Mesendoderm (in vitro differentiated cells): ENCODE results near the gene SLC22A5.

Source experiments
- DNase-seq: peaks from one replicate; pipeline ENCODE4 v3.0.0; 2013
- H2AK5ac ChIP-seq: 2 replicates; pipeline ENCODE4 v1.6.1; 2013; ENCODE audit warnings: low read length, inconsistent platforms
- H2BK120ac ChIP-seq: 2 replicates; pipeline ENCODE4 v1.6.1; 2013; ENCODE audit warnings: low read depth, mild to moderate bottlenecking, low read length, moderate library complexity, mixed read lengths
- H2BK15ac ChIP-seq: replicated peaks from 2 replicates; pipeline ENCODE4 v1.6.1; 2013; ENCODE audit warnings: low read depth, mild to moderate bottlenecking, moderate library complexity
- H2BK5ac ChIP-seq: 2 replicates; pipeline ENCODE4 v1.6.1; 2013; ENCODE audit warnings: low read length, inconsistent platforms
- H3K18ac ChIP-seq: 2 replicates; pipeline ENCODE4 v1.6.1; 2013; ENCODE audit warnings: mild to moderate bottlenecking, low read length, mixed read lengths
- H3K23ac ChIP-seq: one replicate; pipeline ENCODE4 v1.6.1; 2013; ENCODE audit warnings: low read length
- H3K27ac ChIP-seq: 2 replicates; pipeline ENCODE4 v1.5.1; 2013; ENCODE audit warnings: low read depth, mild to moderate bottlenecking, inconsistent platforms, low read length, moderate library complexity
- H3K27me3 ChIP-seq: 2 replicates; pipeline ENCODE4 v1.6.1; 2013; ENCODE audit warnings: low read length, control low read depth, mild to moderate bottlenecking, inconsistent platforms; ENCODE audit not compliant: insufficient read depth, poor library complexity
- H3K36me3 ChIP-seq: 2 replicates; pipeline ENCODE4 v1.6.1; 2013; ENCODE audit warnings: low read length, inconsistent platforms; ENCODE audit not compliant: control insufficient read depth, insufficient read depth
- H3K4ac ChIP-seq: one replicate; pipeline ENCODE4 v1.6.1; 2013; ENCODE audit warnings: low read depth, mild to moderate bottlenecking, low read length, moderate library complexity
- H3K4me1 ChIP-seq: 2 replicates; pipeline ENCODE4 v1.6.1; 2013; ENCODE audit warnings: low read depth, low read length, inconsistent platforms; ENCODE audit not compliant: control insufficient read depth
- H3K4me2 ChIP-seq: 2 replicates; pipeline ENCODE4 v1.6.1; 2013; ENCODE audit warnings: low read length
- H3K4me3 ChIP-seq: 2 replicates; pipeline ENCODE4 v1.5.1; 2013; ENCODE audit warnings: mild to moderate bottlenecking, low read length
- H3K56ac ChIP-seq: one replicate; pipeline ENCODE4 v1.6.1; 2013; ENCODE audit warnings: low read length
- H3K79me1 ChIP-seq: 2 replicates; pipeline ENCODE4 v1.6.1; 2013; ENCODE audit warnings: low read length, inconsistent platforms
- H3K79me2 ChIP-seq: 2 replicates; pipeline ENCODE4 v1.6.1; 2013; ENCODE audit warnings: mild to moderate bottlenecking, low read length; ENCODE audit not compliant: control insufficient read depth, insufficient read depth
- H3K9ac ChIP-seq: 2 replicates; pipeline ENCODE4 v1.6.1; 2013; ENCODE audit warnings: low read length, inconsistent platforms
- H4K5ac ChIP-seq: one replicate; pipeline ENCODE4 v1.6.1; 2013; ENCODE audit warnings: low read length
- H4K8ac ChIP-seq: one replicate; pipeline ENCODE4 v1.6.1; 2013; ENCODE audit warnings: low read depth, mild to moderate bottlenecking, control low read depth, low read length, moderate library complexity
- WGBS: extraction: QIAGEN DNeasy Blood & Tissue Kit; methylation state at CpG from one replicate; pipeline ENCODE4 v1.1.7; 2013; ENCODE audit warnings: low lambda C conversion rate, missing lambda C conversion rate; ENCODE audit not compliant: insufficient coverage; ENCODE audit errors: extremely low coverage; 5-methylcytosine and 5-hydroxymethylcytosine counted together

The SLC22A5 gene

DNA sequence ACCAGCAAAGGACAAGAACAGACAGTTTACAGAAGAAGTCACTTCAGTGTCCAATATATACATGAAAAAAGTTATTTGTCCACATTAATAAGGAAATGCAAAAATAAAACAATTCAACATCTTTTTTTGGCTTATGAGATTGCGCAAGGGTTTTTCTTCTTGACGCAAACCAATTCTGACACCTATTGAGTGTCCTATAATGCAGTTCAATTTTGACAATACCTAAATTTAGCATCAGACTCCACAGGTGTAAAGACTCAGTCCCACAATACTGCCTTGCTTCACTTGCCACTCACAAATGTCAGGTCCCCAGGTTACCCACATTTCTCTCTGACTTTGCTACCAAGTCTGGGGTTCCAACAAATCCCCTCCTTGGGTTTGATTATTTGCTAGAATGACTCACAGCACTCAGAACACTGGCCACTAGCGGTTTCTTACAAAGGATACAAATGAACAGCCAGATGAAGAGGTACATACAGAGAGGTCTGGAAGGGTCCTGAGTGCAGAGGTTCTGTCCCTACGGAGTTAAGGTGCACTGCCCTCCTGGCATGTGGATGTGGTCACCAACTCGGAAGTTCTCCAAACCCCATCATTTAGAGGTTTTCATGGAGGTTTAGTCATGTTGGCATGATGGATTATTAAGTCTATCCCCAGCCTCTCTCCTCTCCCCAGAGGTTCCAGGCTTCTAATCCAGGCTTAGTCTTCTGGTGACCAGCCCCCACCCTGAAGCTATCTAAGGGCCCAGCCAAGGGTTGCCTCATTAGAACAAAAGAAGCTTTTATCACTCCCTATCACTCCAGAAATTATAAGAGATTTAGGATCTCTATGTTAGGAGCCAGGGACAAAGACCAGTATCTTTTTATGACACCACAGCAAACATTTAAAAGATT is 27.0 kb upstream of the SLC22A5 start:
- H3K27ac ChIP-seq = no peak overlapping the region
- H3K9ac ChIP-seq = no peak overlapping the region
- no peak overlapping the region for H3K23ac ChIP-seq
- no peak overlapping the region for H3K18ac ChIP-seq
- no peak overlapping the region for H4K8ac ChIP-seq
- no peak for DNase-seq
- H3K56ac ChIP-seq = no peak overlapping the region
- H3K4me3 ChIP-seq = no peak overlapping the region
- H3K27me3 ChIP-seq = no peaks in the 10 kb centered on the region
- no peaks in the 10 kb centered on the region for H3K79me2 ChIP-seq
- no peaks in the 10 kb centered on the region for H3K79me1 ChIP-seq
- H2BK5ac ChIP-seq = no peak overlapping the region
- WGBS = no CpG with 5 or more reads among the region's 5 CpGs
- no peak overlapping the region for H2AK5ac ChIP-seq
- no peaks in the 10 kb centered on the region for H3K36me3 ChIP-seq
- no peak overlapping the region for H3K4me2 ChIP-seq
- no peak overlapping the region for H2BK120ac ChIP-seq
- H4K5ac ChIP-seq = no peak overlapping the region
- no peak overlapping the region for H2BK15ac ChIP-seq
- H3K4me1 ChIP-seq = no peaks in the 10 kb centered on the region
- H3K4ac ChIP-seq = no peak overlapping the region

DNA sequence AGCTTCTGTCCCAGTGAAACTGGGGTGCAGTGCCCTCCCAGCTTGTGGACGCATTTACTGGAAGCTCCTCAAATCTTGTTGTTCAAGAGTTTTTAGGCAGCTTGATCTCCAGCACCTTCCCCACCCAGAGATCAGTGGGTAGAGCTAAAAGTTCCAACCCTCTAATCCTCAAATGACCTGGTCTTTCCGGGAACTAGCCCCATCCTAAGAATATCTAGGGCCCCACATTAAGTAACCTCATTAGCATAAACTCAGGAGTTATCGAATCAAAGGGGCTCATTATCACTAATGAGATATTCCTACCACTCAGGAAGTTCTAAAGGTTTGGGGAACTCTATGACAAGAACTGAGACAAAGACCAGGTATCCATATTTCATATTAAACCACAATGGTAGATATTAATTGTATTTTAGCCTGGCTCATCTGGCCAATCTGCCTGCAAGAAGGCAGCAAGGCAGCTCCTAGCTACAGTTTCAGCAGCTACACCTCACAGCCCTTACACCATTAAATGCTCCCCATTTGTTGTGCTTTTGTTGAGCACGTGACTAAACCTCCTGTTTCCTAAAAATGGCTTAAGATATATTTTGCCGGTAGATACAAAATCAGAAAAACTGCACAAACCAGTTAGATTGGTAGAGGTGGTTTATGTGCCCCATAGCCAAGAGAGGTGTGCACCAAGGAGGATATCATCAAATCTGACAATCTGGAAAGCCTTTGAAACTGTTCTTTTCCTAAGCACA is 24.6 kb upstream of the SLC22A5 start:
- no CpG with 5 or more reads among the region's 5 CpGs for WGBS
- H4K8ac ChIP-seq = no peak overlapping the region
- no peaks in the 10 kb centered on the region for H3K79me1 ChIP-seq

DNA sequence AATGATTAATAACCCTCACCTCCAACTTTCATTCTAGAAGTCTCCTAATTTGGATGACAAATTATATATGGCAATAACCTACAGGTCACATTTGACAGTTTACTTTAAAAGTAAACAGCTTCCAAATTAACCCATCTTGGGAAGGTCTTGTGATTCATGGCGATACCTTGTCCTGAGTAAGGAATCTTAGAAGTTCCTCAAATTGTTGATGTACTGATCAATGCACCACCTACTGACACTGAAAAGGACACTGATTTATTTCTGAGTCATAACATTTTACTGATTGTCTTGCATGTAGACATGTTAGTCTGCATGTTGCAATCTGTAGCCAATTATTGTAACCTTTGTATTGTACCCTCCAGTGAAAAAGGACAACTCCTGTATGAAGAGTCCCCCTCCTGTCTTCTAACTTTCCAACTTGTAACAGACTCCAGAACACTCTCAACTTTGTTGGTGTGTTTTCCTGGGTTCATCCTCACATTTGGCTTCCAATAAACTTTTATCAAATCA is 16.0 kb upstream of the SLC22A5 start:
- Histone ChIP-seq H2BK5ac (no peak overlapping the region), H3K27me3 (no peaks in the 10 kb centered on the region), H3K4ac (no peak overlapping the region), H3K4me2 (no peak overlapping the region), H3K79me1 (no peaks in the 10 kb centered on the region), H2AK5ac (no peak overlapping the region), H3K36me3 (no peaks in the 10 kb centered on the region), H3K9ac (no peak overlapping the region), H3K4me3 (no peak overlapping the region), H3K27ac (no peak overlapping the region), H3K23ac (no peak overlapping the region), H4K5ac (no peak overlapping the region), H3K18ac (no peak overlapping the region), H3K4me1 (no peaks in the 10 kb centered on the region), H3K56ac (no peak overlapping the region), H2BK15ac (no peak overlapping the region), H2BK120ac (no peak overlapping the region), H3K79me2 (no peaks in the 10 kb centered on the region), H4K8ac (no peak overlapping the region)
- WGBS = no CpG with 5 or more reads among the region's 1 CpG
- DNase-seq = no peak

More for the DNA sequence above, 24.6 kb upstream of the SLC22A5 start:
- Histone ChIP-seq H3K9ac (no peak overlapping the region), H3K79me2 (no peaks in the 10 kb centered on the region), H3K4me1 (no peaks in the 10 kb centered on the region), H2BK120ac (no peak overlapping the region), H3K27ac (no peak overlapping the region), H2BK5ac (no peak overlapping the region), H3K27me3 (no peaks in the 10 kb centered on the region), H3K36me3 (no peaks in the 10 kb centered on the region), H3K4ac (no peak overlapping the region), H3K56ac (no peak overlapping the region), H3K4me3 (no peak overlapping the region), H3K18ac (no peak overlapping the region), H3K4me2 (no peak overlapping the region), H2AK5ac (no peak overlapping the region), H3K23ac (no peak overlapping the region), H2BK15ac (no peak overlapping the region), H4K5ac (no peak overlapping the region)
- DNase-seq = no peak

DNA sequence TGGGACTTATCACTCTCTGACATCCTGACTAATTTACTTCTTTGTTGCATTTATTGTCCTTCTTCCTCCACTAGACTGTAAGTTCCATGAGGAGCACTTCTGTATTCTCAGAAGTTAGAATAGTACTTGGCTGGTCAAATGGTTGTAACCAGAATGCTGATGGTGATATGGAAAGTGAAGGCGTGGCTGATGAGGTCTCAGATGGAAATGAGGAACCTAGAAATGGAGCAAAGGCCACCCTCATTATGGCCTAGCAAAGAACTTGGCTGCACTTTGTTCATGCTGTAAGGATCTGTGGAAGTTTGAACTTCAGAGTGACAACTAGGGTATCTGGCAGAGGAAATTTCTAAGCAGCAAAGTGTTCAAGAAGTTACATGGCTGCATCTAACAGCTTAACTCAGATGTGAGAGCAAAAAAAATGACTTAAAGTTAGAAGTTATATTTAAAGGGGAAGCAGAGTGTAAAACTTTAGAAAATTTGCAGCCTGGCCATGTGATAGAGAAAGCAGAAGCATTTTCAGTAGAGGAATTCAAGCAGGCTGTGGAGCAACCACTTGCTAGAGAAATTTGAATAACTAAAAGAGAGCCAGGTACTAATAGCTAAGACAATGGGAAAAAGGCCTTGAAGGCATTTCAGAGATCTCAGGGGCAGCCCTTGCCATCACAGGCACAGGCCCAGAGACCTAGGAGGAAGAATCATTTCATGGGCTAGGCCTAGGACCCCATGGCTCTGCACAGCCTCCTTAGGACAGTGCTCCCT is 14.9 kb upstream of the SLC22A5 start:
- Histone ChIP-seq H3K18ac (no peak overlapping the region), H2BK5ac (no peak overlapping the region), H3K9ac (no peak overlapping the region), H2BK15ac (no peak overlapping the region), H4K5ac (no peak overlapping the region), H3K4me1 (no peaks in the 10 kb centered on the region), H3K79me2 (no peaks in the 10 kb centered on the region), H2AK5ac (no peak overlapping the region), H3K36me3 (no peaks in the 10 kb centered on the region), H3K27ac (no peak overlapping the region), H3K56ac (no peak overlapping the region), H3K23ac (no peak overlapping the region), H2BK120ac (no peak overlapping the region), H3K4me3 (no peak overlapping the region), H3K4me2 (no peak overlapping the region), H3K79me1 (no peaks in the 10 kb centered on the region), H3K4ac (no peak overlapping the region), H3K27me3 (no peaks in the 10 kb centered on the region), H4K8ac (no peak overlapping the region)
- DNase-seq = no peak
- no CpG with 5 or more reads among the region's 1 CpG for WGBS

DNA sequence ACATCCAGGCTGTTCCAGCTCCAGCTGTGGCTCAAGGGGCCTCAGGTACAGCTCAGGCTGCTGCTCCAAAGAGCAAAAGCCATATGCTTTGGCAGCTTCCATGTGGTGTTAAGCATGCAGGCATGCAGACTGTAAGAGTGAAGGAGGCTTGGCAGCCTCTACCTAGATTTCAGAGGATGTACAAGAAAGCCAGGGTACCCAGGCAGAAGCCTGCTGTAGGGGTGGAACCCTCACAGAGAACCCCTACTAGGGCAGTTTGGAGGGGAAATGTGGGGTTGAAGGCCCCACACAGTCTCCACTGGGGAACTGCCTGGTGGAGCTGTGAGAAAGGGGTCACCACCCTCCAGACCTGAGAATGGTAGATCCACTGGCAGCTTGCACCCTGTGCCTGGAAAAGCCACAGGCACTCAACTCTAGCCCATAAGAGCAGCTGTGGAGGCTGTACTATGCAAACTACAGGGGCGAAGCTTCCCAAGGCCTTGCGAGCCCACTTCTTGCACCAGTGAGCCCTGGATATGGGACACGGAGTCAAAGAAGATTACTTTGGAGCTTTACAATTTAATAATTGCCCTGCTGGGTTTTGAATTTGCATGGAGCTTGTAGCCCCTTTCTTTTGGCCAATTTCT is 14.3 kb upstream of the SLC22A5 start:
- H3K56ac ChIP-seq = no peak overlapping the region
- no peak for DNase-seq

More for the DNA sequence above, 14.3 kb upstream of the SLC22A5 start:
- no peak overlapping the region for H4K8ac ChIP-seq
- H3K23ac ChIP-seq = no peak overlapping the region
- no peaks in the 10 kb centered on the region for H3K79me2 ChIP-seq
- no peak overlapping the region for H3K4ac ChIP-seq
- no peak overlapping the region for H3K18ac ChIP-seq
- no CpG with 5 or more reads among the region's 3 CpGs for WGBS
- H3K36me3 ChIP-seq = no peaks in the 10 kb centered on the region
- H2BK120ac ChIP-seq = no peak overlapping the region
- H2BK5ac ChIP-seq = no peak overlapping the region
- no peak overlapping the region for H3K4me3 ChIP-seq
- H2AK5ac ChIP-seq = no peak overlapping the region
- H3K27me3 ChIP-seq = no peaks in the 10 kb centered on the region
- no peaks in the 10 kb centered on the region for H3K4me1 ChIP-seq
- no peak overlapping the region for H3K9ac ChIP-seq
- H3K4me2 ChIP-seq = no peak overlapping the region
- H3K27ac ChIP-seq = no peak overlapping the region
- H3K79me1 ChIP-seq = no peaks in the 10 kb centered on the region
- H2BK15ac ChIP-seq = no peak overlapping the region
- no peak overlapping the region for H4K5ac ChIP-seq
